ENCODE measurements around the gene FGD6.

Gene FGD6

GRCh38 chr12:95224202-95225170, 7.2 kb upstream of the FGD6 start:
- DNase-seq (ENCODE audit: low spot score): no peak
- Histone ChIP-seq H3K4me3 (no peak overlapping the region), H3K27ac (peak overlapping the region in 1 of 2 donors; percentile 50)
- no peak for TF ChIP-seq CTCF (IDR thresholded peaks at IDR 0.05)

- Histone ChIP-seq H3K4me3 (no peak overlapping the region), H3K27ac (no peak overlapping the region)
- no peak for TF ChIP-seq CTCF (IDR thresholded peaks at IDR 0.05)
- no peak for DNase-seq (ENCODE audit: low spot score)
Observed at GRCh38 chr12:95220726-95221125, 3.5 kb upstream of the FGD6 start.

GRCh38 chr12:95220190-95220589, 2.9 kb upstream of the FGD6 start:
- no peak for TF ChIP-seq CTCF (IDR thresholded peaks at IDR 0.05)
- no peak for DNase-seq (ENCODE audit: low spot score)
- H3K4me3 ChIP-seq: no peak overlapping the region
- no peak overlapping the region for H3K27ac ChIP-seq

- Histone ChIP-seq H3K4me3 (peak overlapping the region; percentile 88), H3K27ac (peak overlapping the region; percentile 87 to 95)
- TF ChIP-seq CTCF (IDR thresholded peaks at IDR 0.05): no peak
- DNase-seq (ENCODE audit: low spot score): no peak
Observed at GRCh38 chr12:95218150-95219133, 1.2 kb upstream of the FGD6 start.

GRCh38 chr12:95216711-95217376, 423 bp downstream of the FGD6 start:
- Histone ChIP-seq H3K4me3 (peak overlapping the region; percentile 88), H3K27ac (peak overlapping the region; percentile 87 to 95)
- peak; percentile 76 for DNase-seq (ENCODE audit: low spot score)
- TF ChIP-seq CTCF (IDR thresholded peaks at IDR 0.05): no peak

- no peak for TF ChIP-seq CTCF (IDR thresholded peaks at IDR 0.05)
- Histone ChIP-seq H3K4me3 (peak overlapping the region; percentile 88), H3K27ac (no peak overlapping the region)
- DNase-seq (ENCODE audit: low spot score): no peak
Observed at GRCh38 chr12:95215949-95216348, 1.3 kb downstream of the FGD6 start.

Measured in coronary artery (tissue), 2 donors.